A549 (cell line): ENCODE measurements around the gene STIMATE. TPM values are rescaled to one million over a fixed set of nuclear protein-coding genes. Genes with fewer than 3 reads are reported as not detected.

Experiments used
- ATAC-seq, 2 experiments: fragments of 200-7000 bp in 1 of 2; fragments of >200 bp in 1 of 2; cut with Nextera tagmentation in 1 of 2; cut with Tn5 transposase in 1 of 2; 3 replicates each; pipeline versions ENCODE4 v1.8.0 to v1.9.1; 2018 to 2020; ENCODE audit warnings: mild to moderate bottlenecking in 1 of 2, moderate library complexity in 1 of 2
- CTCF ChIA-PET: fragments of 300-600 bp; sonication (Branson Sonifier 250); formaldehyde crosslinking; extraction: SDS; loops from one replicate; lab custom pipeline; 2021; ENCODE audit warnings: antibody characterized with exemption, inconsistent platforms; lab: Yijun Ruan, JAX
- POLR2A ChIA-PET: fragments of 350-600 bp; formaldehyde crosslinking; extraction: SDS; loops from one replicate; lab custom pipeline; 2021; ENCODE audit warnings: antibody characterized with exemption, inconsistent platforms; lab: Yijun Ruan, JAX
- DNase-seq, 2 experiments: peaks; one replicate each; pipeline versions ENCODE4 v3.0.0 to v3.0.0-alpha.2; 2011 to 2016; ENCODE audit warnings: low read depth in 1 of 2, low spot score in 1 of 2
- FAIRE-seq: peaks from 2 replicates; lab custom pipeline; 2011; peaks lifted over from hg19 to GRCh38; lab: Jason Lieb, UNC
- H3K27ac ChIP-seq, 2 experiments: fragments of >200 bp; sonication (Bioruptor Twin); formaldehyde crosslinking; 3 replicates each; pipeline ENCODE4 v1.5.1; 2016 to 2017
- H3K4me1 ChIP-seq: fragments of >200 bp; sonication (Bioruptor Twin); formaldehyde crosslinking; 3 replicates; pipeline ENCODE4 v1.6.1; 2016
- H3K4me2 ChIP-seq: fragments of >200 bp; sonication (Bioruptor Twin); formaldehyde crosslinking; 3 replicates; pipeline ENCODE4 v1.6.1; 2016
- H3K4me3 ChIP-seq: fragments of >200 bp; sonication (Bioruptor Twin); formaldehyde crosslinking; 3 replicates; pipeline ENCODE4 v1.5.1; 2016
- H3K9me3 ChIP-seq: fragments of >200 bp; sonication (Bioruptor Twin); formaldehyde crosslinking; 3 replicates; pipeline ENCODE4 v1.6.1; 2016
- CHD2 ChIP-seq: fragments of 150-350 bp; IDR thresholded peaks from 2 replicates; pipeline ENCODE4 v1.6.1; 2014; ENCODE audit warnings: low read length; ENCODE audit not compliant: partially characterized antibody
- CHD4 ChIP-seq: fragments of 200-600 bp; sonication (generic); IDR thresholded peaks from 2 replicates; pipeline ENCODE4 v1.6.1; 2016; ENCODE audit warnings: antibody characterized with exemption, mild to moderate bottlenecking, borderline replicate concordance
- FOSL2 ChIP-seq, 2 experiments: fragments of 450-650 bp in 1 of 2; fragments of >200 bp in 1 of 2; sonication (Bioruptor Twin) in 1 of 2; formaldehyde crosslinking; IDR thresholded peaks; 2 replicates each; pipeline versions ENCODE4 v1.5.0 to v1.6.1; 2016 to 2020; ENCODE audit warnings: mild to moderate bottlenecking in 1 of 2, moderate library complexity in 1 of 2
- FOXS1 ChIP-seq: fragments of 250-450 bp; sonication (Bioruptor Pico); IDR thresholded peaks from 2 replicates; pipeline ENCODE4 v1.5.0; 2020; ENCODE audit warnings: mild to moderate bottlenecking, moderate library complexity
- HOXB5 ChIP-seq: fragments of 250-450 bp; sonication (Bioruptor Pico); IDR thresholded peaks from 2 replicates; pipeline ENCODE4 v1.5.0; 2020; ENCODE audit warnings: mild to moderate bottlenecking, moderate library complexity
- MAZ ChIP-seq: fragments of 150-350 bp; IDR thresholded peaks from 2 replicates; pipeline ENCODE4 v1.6.1; 2014; ENCODE audit warnings: antibody characterized with exemption, low read depth, low read length, borderline replicate concordance
- NPAS2 ChIP-seq: fragments of 250-450 bp; sonication (Bioruptor Pico); IDR thresholded peaks from 2 replicates; pipeline ENCODE4 v1.8.0; 2022; ENCODE audit warnings: mild to moderate bottlenecking, moderate library complexity, borderline replicate concordance
- NR3C1 ChIP-seq: fragments of >200 bp; sonication (Bioruptor Twin); formaldehyde crosslinking; IDR thresholded peaks from 3 replicates; pipeline ENCODE4 v1.6.1; 2017
- RARB ChIP-seq: fragments of 250-450 bp; sonication (Bioruptor Pico); IDR thresholded peaks from 2 replicates; pipeline ENCODE4 v1.8.0; 2021; ENCODE audit warnings: mild to moderate bottlenecking, moderate library complexity
- RFX5 ChIP-seq: fragments of 450-650 bp; IDR thresholded peaks from 2 replicates; pipeline ENCODE4 v1.7.1; 2014; ENCODE audit warnings: antibody characterized with exemption, mild to moderate bottlenecking, moderate library complexity
- RNF2 ChIP-seq: fragments of 200-600 bp; sonication (generic); IDR thresholded peaks from 2 replicates; pipeline ENCODE4 v1.6.1; 2016; ENCODE audit warnings: low read depth, mild to moderate bottlenecking, antibody characterized with exemption, moderate library complexity, borderline replicate concordance
- TFCP2L1 ChIP-seq: fragments of 250-450 bp; sonication (Bioruptor Pico); IDR thresholded peaks from 2 replicates; pipeline ENCODE4 v1.5.0; 2021; ENCODE audit warnings: mild to moderate bottlenecking
- TP53 ChIP-seq: fragments of 250-450 bp; sonication (Bioruptor Pico); IDR thresholded peaks from 2 replicates; pipeline ENCODE4 v1.5.0; 2021; ENCODE audit warnings: mild to moderate bottlenecking, moderate library complexity
- ZC3H11A ChIP-seq: fragments of 450-650 bp; IDR thresholded peaks from 2 replicates; pipeline ENCODE4 v1.6.1; 2014; ENCODE audit warnings: antibody characterized with exemption, mild to moderate bottlenecking
- WGBS: methylation state at CpG from one replicate; pipeline ENCODE4 v1.1.6; 2017; ENCODE audit errors: missing lambda C conversion rate; 5-methylcytosine and 5-hydroxymethylcytosine counted together
- polyA plus RNA-seq, 4 experiments: library from polyadenylated mRNA; depleted of rRNA in 3 of 4; stranded (reverse); fragments of >200 nt; fragmentation: RNase III in 1 of 4; extraction: RNeasy Plus Mini Kit Qiagen cat#74134 plus additional on column Dnase treatment in 1 of 4; gene quantifications; 2 replicates in 3 of 4; 3 replicates in 1 of 4; pipeline ENCODE4 v1.2.3, GENCODE V29; 2011 to 2017
- TF ChIP-seq, protein P1 (sequence below): fragments of >200 bp; sonication (Bioruptor Twin); formaldehyde crosslinking; IDR thresholded peaks from 3 replicates; pipeline ENCODE4 v1.5.1; 2016
- TF ChIP-seq, protein P2 (sequence below): fragments of 200-600 bp; sonication (generic); IDR thresholded peaks from 2 replicates; pipeline ENCODE4 v1.6.1; 2016; ENCODE audit warnings: antibody characterized with exemption, mild to moderate bottlenecking, moderate library complexity
- TF ChIP-seq, protein P3 (sequence below): fragments of 250-450 bp; sonication (Bioruptor Pico); IDR thresholded peaks from 2 replicates; pipeline ENCODE4 v1.5.0; 2021; ENCODE audit warnings: mild to moderate bottlenecking, moderate library complexity, borderline replicate concordance
- TF ChIP-seq, protein P4 (sequence below): fragments of 250-450 bp; sonication (Bioruptor Pico); IDR thresholded peaks from 2 replicates; pipeline ENCODE4 v1.5.0; 2020; ENCODE audit warnings: low read depth, mild to moderate bottlenecking, moderate library complexity

STIMATE gene
- polyA plus RNA-seq, 2 of the 4 experiments (the other 2 are of a cell fraction) = 5.2 to 5.5 TPM

DNA sequence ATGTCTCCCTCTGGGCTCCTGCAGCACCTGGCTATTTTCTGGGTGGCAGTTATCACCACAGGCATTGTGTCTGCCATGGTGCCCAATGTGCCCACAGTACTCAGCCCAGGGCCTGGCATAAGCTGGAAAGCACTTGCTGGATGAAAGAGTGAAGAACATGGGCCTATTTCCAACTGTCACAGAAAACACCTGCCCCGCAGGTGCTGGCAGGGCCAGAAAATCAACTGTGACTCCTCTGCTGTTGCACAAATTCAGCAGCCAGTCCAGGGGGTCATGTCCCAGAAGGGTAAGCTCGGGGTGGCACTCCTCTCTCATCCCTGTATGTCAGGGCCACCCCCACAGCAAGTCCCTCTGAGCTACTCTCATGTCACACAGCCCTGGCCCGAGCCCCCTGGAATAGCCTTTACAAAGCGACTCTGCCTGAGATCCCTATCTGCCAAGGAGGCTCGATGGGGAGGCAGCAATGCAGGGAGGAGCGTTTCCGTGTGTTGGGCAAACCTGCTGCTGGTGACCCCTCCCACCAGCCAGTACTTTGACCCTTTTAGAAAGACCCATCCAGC is 85.8 kb downstream of the STIMATE start:
- no peak overlapping the region for H3K4me2 ChIP-seq
- no peak for DNase-seq
- TF ChIP-seq RARB (CRISPR knock-in tag) (no peak), CHD4 (no peak), FOXS1 (CRISPR knock-in tag) (no peak), RFX5 (no peak), TFCP2L1 (CRISPR knock-in tag) (no peak), TP53 (CRISPR knock-in tag) (no peak), NR3C1 (no peak), MAZ (no peak)
- TF ChIP-seq, protein P1, sequence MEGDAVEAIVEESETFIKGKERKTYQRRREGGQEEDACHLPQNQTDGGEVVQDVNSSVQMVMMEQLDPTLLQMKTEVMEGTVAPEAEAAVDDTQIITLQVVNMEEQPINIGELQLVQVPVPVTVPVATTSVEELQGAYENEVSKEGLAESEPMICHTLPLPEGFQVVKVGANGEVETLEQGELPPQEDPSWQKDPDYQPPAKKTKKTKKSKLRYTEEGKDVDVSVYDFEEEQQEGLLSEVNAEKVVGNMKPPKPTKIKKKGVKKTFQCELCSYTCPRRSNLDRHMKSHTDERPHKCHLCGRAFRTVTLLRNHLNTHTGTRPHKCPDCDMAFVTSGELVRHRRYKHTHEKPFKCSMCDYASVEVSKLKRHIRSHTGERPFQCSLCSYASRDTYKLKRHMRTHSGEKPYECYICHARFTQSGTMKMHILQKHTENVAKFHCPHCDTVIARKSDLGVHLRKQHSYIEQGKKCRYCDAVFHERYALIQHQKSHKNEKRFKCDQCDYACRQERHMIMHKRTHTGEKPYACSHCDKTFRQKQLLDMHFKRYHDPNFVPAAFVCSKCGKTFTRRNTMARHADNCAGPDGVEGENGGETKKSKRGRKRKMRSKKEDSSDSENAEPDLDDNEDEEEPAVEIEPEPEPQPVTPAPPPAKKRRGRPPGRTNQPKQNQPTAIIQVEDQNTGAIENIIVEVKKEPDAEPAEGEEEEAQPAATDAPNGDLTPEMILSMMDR = no peak
- TF ChIP-seq, protein P2, sequence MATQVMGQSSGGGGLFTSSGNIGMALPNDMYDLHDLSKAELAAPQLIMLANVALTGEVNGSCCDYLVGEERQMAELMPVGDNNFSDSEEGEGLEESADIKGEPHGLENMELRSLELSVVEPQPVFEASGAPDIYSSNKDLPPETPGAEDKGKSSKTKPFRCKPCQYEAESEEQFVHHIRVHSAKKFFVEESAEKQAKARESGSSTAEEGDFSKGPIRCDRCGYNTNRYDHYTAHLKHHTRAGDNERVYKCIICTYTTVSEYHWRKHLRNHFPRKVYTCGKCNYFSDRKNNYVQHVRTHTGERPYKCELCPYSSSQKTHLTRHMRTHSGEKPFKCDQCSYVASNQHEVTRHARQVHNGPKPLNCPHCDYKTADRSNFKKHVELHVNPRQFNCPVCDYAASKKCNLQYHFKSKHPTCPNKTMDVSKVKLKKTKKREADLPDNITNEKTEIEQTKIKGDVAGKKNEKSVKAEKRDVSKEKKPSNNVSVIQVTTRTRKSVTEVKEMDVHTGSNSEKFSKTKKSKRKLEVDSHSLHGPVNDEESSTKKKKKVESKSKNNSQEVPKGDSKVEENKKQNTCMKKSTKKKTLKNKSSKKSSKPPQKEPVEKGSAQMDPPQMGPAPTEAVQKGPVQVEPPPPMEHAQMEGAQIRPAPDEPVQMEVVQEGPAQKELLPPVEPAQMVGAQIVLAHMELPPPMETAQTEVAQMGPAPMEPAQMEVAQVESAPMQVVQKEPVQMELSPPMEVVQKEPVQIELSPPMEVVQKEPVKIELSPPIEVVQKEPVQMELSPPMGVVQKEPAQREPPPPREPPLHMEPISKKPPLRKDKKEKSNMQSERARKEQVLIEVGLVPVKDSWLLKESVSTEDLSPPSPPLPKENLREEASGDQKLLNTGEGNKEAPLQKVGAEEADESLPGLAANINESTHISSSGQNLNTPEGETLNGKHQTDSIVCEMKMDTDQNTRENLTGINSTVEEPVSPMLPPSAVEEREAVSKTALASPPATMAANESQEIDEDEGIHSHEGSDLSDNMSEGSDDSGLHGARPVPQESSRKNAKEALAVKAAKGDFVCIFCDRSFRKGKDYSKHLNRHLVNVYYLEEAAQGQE = no peak
- TF ChIP-seq, protein P3, sequence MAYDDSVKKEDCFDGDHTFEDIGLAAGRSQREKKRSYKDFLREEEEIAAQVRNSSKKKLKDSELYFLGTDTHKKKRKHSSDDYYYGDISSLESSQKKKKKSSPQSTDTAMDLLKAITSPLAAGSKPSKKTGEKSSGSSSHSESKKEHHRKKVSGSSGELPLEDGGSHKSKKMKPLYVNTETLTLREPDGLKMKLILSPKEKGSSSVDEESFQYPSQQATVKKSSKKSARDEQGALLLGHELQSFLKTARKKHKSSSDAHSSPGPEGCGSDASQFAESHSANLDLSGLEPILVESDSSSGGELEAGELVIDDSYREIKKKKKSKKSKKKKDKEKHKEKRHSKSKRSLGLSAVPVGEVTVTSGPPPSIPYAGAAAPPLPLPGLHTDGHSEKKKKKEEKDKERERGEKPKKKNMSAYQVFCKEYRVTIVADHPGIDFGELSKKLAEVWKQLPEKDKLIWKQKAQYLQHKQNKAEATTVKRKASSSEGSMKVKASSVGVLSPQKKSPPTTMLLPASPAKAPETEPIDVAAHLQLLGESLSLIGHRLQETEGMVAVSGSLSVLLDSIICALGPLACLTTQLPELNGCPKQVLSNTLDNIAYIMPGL (CRISPR knock-in tag) = no peak

DNA sequence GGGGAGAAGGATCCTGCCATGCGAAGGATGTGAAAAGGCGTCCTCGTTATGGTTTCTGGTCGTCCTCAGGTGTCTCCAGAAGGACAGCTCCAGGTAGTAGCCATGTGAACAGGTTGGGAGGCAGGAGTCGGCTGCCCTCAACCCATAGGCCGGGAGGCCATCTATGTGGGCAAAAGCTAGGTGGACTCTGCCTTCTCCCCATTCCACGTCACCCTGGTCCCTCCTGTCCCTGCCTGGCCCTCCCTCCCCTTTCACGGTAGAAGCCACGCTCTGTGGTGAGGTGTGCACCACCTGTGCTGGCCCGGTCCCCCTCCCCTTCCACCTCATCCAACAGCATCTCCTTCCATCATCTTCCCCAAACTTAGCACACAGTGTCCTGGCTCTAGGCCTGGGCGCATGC is 86.4 kb downstream of the STIMATE start:
- FAIRE-seq (no peak), DNase-seq (no peak), ATAC-seq (no peak)
- ChIA-PET CTCF (interaction anchor here (0.6 to 2.3 kb wide), 2 partner anchors 10 to 123 kb away, joined by 3 to 6 read pairs; no protein-coding TSS in a partner anchor), POLR2A (no interaction called here)
- Histone ChIP-seq H3K4me3 (no peak overlapping the region), H3K4me2 (no peak overlapping the region), H3K27ac (no peak overlapping the region), H3K4me1 (no peaks in the 10 kb centered on the region), H3K9me3 (no peaks in the 10 kb centered on the region)
- 73% methylated on average over 9 of the region's 11 CpGs for WGBS
- no peak for TF ChIP-seq RNF2
- TF ChIP-seq, protein P4, sequence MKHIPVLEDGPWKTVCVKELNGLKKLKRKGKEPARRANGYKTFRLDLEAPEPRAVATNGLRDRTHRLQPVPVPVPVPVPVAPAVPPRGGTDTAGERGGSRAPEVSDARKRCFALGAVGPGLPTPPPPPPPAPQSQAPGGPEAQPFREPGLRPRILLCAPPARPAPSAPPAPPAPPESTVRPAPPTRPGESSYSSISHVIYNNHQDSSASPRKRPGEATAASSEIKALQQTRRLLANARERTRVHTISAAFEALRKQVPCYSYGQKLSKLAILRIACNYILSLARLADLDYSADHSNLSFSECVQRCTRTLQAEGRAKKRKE (CRISPR knock-in tag) = no peak
- TF ChIP-seq ZC3H11A = no peak
- no peak for TF ChIP-seq NPAS2 (CRISPR knock-in tag)
- no peak for TF ChIP-seq HOXB5 (CRISPR knock-in tag)
- TF ChIP-seq FOSL2 (IDR thresholded peaks at IDR 0.05) = no peak
- no peak for TF ChIP-seq FOSL2 (CRISPR knock-in tag; IDR thresholded peaks at IDR 0.05)
- TF ChIP-seq CHD2 = no peak
- no peak for TF ChIP-seq MAZ

More for the DNA sequence above, 85.8 kb downstream of the STIMATE start:
- Histone ChIP-seq H3K27ac (no peak overlapping the region), H3K9me3 (no peaks in the 10 kb centered on the region), H3K4me3 (no peak overlapping the region), H3K4me1 (no peaks in the 10 kb centered on the region)
- no peak for ATAC-seq
- WGBS = 48% methylated on average over 5 of the region's 7 CpGs
- no peak for FAIRE-seq
- CTCF ChIA-PET = interaction anchor here (2.3 kb wide), 1 partner anchor 9 kb away, joined by 6 read pairs; no protein-coding TSS in a partner anchor
- POLR2A ChIA-PET = no interaction called here
